ENCODE measurements around the gene ESX1. TPM values are rescaled to one million over a fixed set of nuclear protein-coding genes. Genes with fewer than 3 reads are reported as not detected.

The ESX1 gene
- total RNA-seq (not detected), total RNA-seq (0 reads per million in 2 donors)

GRCh38 chrX:104254442-104255115, at the start of gene ESX1:
Gene ESX1 (minus strand): TSS chrX:104254933. CDS start chrX:104254849, 84 bp downstream.
- no peaks in the 10 kb centered on the region for H3K9me3 ChIP-seq (ENCODE audit: control insufficient read depth, low read length, poor library complexity, severe bottlenecking)
- DNase-seq (no peak), ATAC-seq (no peak)
- Mint-ChIP-seq H3K4me3 (peak within 1 kb of the TSS; percentile 81), H3K4me1 (peaks cover 2% of the 10 kb centered on the region), H3K27me3 (peaks cover 24% of the 10 kb centered on the region), H3K27ac (no peak within 1 kb of the TSS), H3K36me3 (ENCODE audit: low read depth) (no peaks in the 10 kb centered on the region)

DNA sequence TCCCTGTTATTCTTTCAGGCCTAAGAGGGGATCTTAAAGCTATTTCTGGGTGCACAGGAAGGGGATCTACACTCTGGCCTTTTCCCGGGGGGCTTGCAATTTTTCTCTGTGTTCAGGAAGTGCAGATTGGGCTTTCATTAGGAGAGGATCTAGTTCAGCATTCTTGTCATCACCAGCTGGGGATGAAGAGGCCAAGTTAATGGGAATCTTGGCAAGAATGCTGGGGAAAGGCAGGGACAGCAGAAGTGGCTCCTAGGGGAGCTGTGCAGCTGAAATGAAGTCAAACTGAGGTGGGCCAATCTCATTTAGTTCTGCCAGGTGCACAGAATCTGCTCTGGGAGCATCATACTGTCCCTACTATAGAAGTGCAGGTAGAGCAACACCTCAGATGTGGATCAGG, 40.9 kb upstream of the ESX1 start:
- no peak overlapping the region for H3K27ac Mint-ChIP-seq
- DNase-seq = no peak
- ATAC-seq = no peak
- no peaks in the 10 kb centered on the region for H3K27me3 Mint-ChIP-seq
- H3K9me3 ChIP-seq (ENCODE audit: control insufficient read depth, low read length, poor library complexity, severe bottlenecking) = no peaks in the 10 kb centered on the region
- H3K36me3 Mint-ChIP-seq (ENCODE audit: low read depth) = no peaks in the 10 kb centered on the region
- H3K4me3 Mint-ChIP-seq = no peak overlapping the region
- H3K4me1 Mint-ChIP-seq = no peaks in the 10 kb centered on the region

DNA sequence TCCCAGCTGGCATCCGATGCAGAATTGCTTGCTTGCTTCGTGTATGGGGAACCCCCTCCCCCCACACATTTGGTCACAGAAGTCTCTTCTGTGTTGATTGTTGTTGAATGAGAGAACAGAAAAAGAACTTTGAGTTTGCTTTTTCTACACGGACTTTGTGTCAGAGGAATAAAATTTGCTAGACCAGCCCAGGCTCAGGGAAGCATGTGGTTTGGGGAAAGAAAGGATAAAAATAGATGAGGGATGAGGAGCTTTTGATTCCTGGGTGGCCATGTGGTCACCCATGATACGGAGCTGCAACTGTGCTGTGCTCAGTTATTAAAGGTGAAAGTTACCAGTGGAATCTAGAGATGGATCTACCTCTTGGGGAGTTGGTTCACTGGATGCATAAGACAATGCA, 34.2 kb upstream of the ESX1 start:
- no peak for DNase-seq
- ATAC-seq = no peak
- H3K9me3 ChIP-seq (ENCODE audit: control insufficient read depth, low read length, poor library complexity, severe bottlenecking) = no peaks in the 10 kb centered on the region
- no peak overlapping the region for H3K4me3 Mint-ChIP-seq
- no peak overlapping the region for H3K27ac Mint-ChIP-seq
- no peaks in the 10 kb centered on the region for H3K36me3 Mint-ChIP-seq (ENCODE audit: low read depth)
- H3K4me1 Mint-ChIP-seq = peaks cover 2% of the 10 kb centered on the region
- H3K27me3 Mint-ChIP-seq = peaks cover 15% of the 10 kb centered on the region

- ATAC-seq (no peak), DNase-seq (no peak)
- Mint-ChIP-seq H3K36me3 (ENCODE audit: low read depth) (no peaks in the 10 kb centered on the region), H3K27me3 (peaks cover 15% of the 10 kb centered on the region), H3K27ac (no peak overlapping the region), H3K4me3 (no peak overlapping the region), H3K4me1 (peaks cover 2% of the 10 kb centered on the region)
- H3K9me3 ChIP-seq (ENCODE audit: control insufficient read depth, low read length, poor library complexity, severe bottlenecking) = no peaks in the 10 kb centered on the region
Observed at GRCh38 chrX:104288269-104288668, 33.5 kb upstream of the ESX1 start.

DNA sequence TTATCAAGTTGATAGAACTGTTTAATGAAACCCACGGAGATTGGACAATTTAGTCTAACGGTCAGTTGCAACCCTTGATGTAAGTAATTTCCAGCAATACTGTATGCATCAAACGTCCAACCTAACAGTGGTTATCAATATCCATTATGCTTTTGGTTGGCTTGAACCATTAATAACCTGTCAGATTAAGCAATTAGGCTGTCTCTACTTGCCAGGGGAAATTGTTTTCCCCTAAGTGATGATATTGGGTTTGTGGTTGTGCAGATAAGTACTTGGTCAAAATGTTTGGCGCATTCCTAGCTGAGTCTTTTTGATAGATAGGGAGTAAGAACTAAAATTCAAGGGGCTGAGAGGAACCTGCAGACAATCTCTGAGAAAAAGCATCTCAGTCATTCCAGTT, 30.5 kb upstream of the ESX1 start:
- Mint-ChIP-seq H3K4me3 (no peak overlapping the region), H3K4me1 (peaks cover 4% of the 10 kb centered on the region), H3K36me3 (ENCODE audit: low read depth) (no peaks in the 10 kb centered on the region), H3K27me3 (peaks cover 21% of the 10 kb centered on the region), H3K27ac (no peak overlapping the region)
- H3K9me3 ChIP-seq (ENCODE audit: control insufficient read depth, low read length, poor library complexity, severe bottlenecking) = no peaks in the 10 kb centered on the region
- ATAC-seq (no peak), DNase-seq (no peak)

- Mint-ChIP-seq H3K4me3 (no peak overlapping the region), H3K4me1 (peaks cover 4% of the 10 kb centered on the region), H3K27me3 (peaks cover 21% of the 10 kb centered on the region), H3K27ac (no peak overlapping the region), H3K36me3 (ENCODE audit: low read depth) (no peaks in the 10 kb centered on the region)
- no peaks in the 10 kb centered on the region for H3K9me3 ChIP-seq (ENCODE audit: control insufficient read depth, low read length, poor library complexity, severe bottlenecking)
- no peak for ATAC-seq
- DNase-seq = no peak
Observed at GRCh38 chrX:104284507-104284906, 29.8 kb upstream of the ESX1 start.

DNA sequence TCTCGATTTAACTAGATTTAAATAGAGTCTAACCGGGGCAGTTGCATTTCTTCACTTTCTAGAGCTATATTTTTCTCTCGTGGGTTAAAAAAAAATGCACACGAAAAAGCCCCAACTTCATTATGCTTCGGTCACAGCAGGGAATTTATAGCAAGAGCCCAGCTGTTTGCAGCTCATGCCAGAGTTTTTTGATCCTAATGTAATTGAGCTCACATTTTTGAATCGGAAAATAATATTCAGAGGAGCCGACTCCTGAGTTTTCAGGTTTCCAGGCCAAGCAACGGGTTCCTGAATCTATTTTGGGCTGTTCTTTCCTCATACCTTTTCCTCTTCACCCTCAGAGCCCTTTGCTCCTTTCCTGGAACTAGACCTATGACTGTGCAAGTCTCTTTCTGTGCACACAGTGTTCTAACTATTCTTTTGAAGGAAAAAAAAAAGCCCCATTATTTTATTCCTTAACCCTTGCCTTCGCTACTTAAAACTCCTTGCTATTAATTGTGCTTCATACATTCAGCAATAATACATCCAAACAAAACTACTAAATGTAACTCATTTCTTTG, 27.5 kb upstream of the ESX1 start:
- DNase-seq (no peak), ATAC-seq (no peak)
- no peak overlapping the region for H3K4me3 Mint-ChIP-seq
- H3K27ac Mint-ChIP-seq = no peak overlapping the region
- no peaks in the 10 kb centered on the region for H3K36me3 Mint-ChIP-seq (ENCODE audit: low read depth)
- H3K4me1 Mint-ChIP-seq = peaks cover 4% of the 10 kb centered on the region
- no peaks in the 10 kb centered on the region for H3K9me3 ChIP-seq (ENCODE audit: control insufficient read depth, low read length, poor library complexity, severe bottlenecking)
- peaks cover 12% of the 10 kb centered on the region for H3K27me3 Mint-ChIP-seq

- peaks cover 6% of the 10 kb centered on the region for H3K27me3 Mint-ChIP-seq
- H3K27ac Mint-ChIP-seq = no peak overlapping the region
- no peak for ATAC-seq
- H3K36me3 Mint-ChIP-seq (ENCODE audit: low read depth) = no peaks in the 10 kb centered on the region
- no peaks in the 10 kb centered on the region for H3K9me3 ChIP-seq (ENCODE audit: control insufficient read depth, low read length, poor library complexity, severe bottlenecking)
- DNase-seq = no peak
- H3K4me1 Mint-ChIP-seq = peaks cover 4% of the 10 kb centered on the region
- no peak overlapping the region for H3K4me3 Mint-ChIP-seq
Observed at GRCh38 chrX:104281564-104281963, 26.8 kb upstream of the ESX1 start.

- peaks cover 2% of the 10 kb centered on the region for H3K4me1 Mint-ChIP-seq
Observed at GRCh38 chrX:104280609-104281008, 25.9 kb upstream of the ESX1 start.

GRCh38 chrX:104270916-104271512, 16.3 kb upstream of the ESX1 start:
- H3K4me1 Mint-ChIP-seq = peaks cover 7% of the 10 kb centered on the region

More at GRCh38 chrX:104280609-104281008, 25.9 kb upstream of the ESX1 start:
- peaks cover 6% of the 10 kb centered on the region for H3K27me3 Mint-ChIP-seq
- DNase-seq (no peak), ATAC-seq (no peak)
- no peaks in the 10 kb centered on the region for H3K36me3 Mint-ChIP-seq (ENCODE audit: low read depth)
- H3K4me3 Mint-ChIP-seq = no peak overlapping the region
- no peaks in the 10 kb centered on the region for H3K9me3 ChIP-seq (ENCODE audit: control insufficient read depth, low read length, poor library complexity, severe bottlenecking)
- H3K27ac Mint-ChIP-seq = no peak overlapping the region

GRCh38 chrX:104270212-104270611, 15.5 kb upstream of the ESX1 start:
- Mint-ChIP-seq H3K4me1 (peaks cover 7% of the 10 kb centered on the region), H3K4me3 (no peak overlapping the region), H3K36me3 (ENCODE audit: low read depth) (no peaks in the 10 kb centered on the region), H3K27ac (no peak overlapping the region), H3K27me3 (no peaks in the 10 kb centered on the region)
- no peak for DNase-seq
- ATAC-seq = no peak
- H3K9me3 ChIP-seq (ENCODE audit: control insufficient read depth, low read length, poor library complexity, severe bottlenecking) = no peaks in the 10 kb centered on the region

More at GRCh38 chrX:104270916-104271512, 16.3 kb upstream of the ESX1 start:
- no peaks in the 10 kb centered on the region for H3K9me3 ChIP-seq (ENCODE audit: control insufficient read depth, low read length, poor library complexity, severe bottlenecking)
- Mint-ChIP-seq H3K27ac (no peak overlapping the region), H3K27me3 (no peaks in the 10 kb centered on the region), H3K36me3 (ENCODE audit: low read depth) (no peaks in the 10 kb centered on the region), H3K4me3 (peak overlapping the region; percentile 41)
- DNase-seq = peak in 1 of 3 donors; percentile 4
- ATAC-seq = no peak

DNA sequence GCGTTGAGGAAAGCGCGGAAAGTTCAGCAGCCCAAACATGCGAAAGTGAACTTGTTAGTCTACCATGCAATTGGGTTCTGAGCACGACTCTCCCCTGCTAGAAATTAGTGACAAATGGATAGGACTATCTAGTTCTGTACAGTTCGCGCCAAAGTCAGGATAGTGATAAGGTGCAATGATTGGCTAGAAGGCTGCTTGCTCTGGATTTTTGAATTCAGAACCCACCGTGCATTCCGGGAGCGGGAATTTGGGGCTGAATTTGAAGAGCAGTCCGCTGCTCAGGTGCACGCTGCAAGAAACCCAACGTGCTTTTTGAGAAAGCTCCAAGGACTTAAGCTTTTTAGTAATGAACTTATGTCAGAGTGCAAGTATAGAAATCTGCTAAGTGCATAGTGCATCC, 732 bp upstream of the ESX1 start:
- Mint-ChIP-seq H3K4me1 (peaks cover 2% of the 10 kb centered on the region), H3K4me3 (no peak overlapping the region), H3K27ac (no peak overlapping the region), H3K36me3 (ENCODE audit: low read depth) (no peaks in the 10 kb centered on the region), H3K27me3 (peaks cover 24% of the 10 kb centered on the region)
- no peak for ATAC-seq
- H3K9me3 ChIP-seq (ENCODE audit: control insufficient read depth, low read length, poor library complexity, severe bottlenecking) = no peaks in the 10 kb centered on the region
- DNase-seq = no peak

DNA sequence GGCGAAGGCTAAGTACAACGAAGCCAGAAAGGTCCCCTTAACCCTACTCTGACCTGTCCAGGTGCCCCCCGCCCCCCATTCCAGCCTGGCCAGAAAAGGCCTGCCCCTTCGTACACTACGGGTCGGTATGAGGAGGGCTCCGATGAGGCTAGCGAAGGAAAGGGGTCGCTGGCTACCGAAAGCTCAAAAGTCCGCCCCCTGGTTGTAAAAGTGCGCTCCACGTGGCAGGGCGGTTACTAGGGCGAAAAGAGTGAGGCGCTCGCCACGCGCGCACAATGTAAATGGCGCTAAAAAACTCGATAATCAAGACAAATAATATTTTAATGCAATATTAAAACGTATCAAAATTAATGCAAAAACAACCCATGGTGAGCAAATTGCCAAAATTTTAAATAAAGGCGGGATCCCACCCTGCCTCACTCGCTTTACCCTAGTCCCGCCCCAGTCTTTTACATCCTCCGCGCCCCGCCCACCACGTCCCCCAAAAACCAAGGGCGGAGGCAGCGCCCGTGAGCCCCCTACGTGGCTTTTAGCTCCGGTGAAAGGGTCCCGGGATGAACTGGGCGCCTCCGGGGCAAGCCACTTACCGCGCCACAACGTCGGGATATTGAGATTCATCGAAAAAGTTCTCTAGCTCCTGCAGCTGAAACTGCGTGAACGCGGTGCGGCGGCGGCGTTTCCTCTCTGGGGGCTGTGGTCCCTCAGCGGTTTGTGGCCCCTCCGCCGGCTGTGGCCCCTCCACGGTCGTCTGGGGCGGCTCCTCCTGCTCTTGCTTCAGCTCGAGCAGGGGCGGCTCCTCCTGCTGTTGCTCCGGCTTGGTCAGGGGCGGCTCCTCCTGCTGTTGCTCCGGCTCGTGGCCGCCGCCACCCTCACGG, 929 bp downstream of the ESX1 start:
- H3K4me3 Mint-ChIP-seq = peak overlapping the region; percentile 81
- H3K9me3 ChIP-seq (ENCODE audit: control insufficient read depth, low read length, poor library complexity, severe bottlenecking) = no peaks in the 10 kb centered on the region
- H3K27ac Mint-ChIP-seq = no peak overlapping the region
- peaks cover 22% of the 10 kb centered on the region for H3K27me3 Mint-ChIP-seq
- DNase-seq = no peak
- peaks cover 2% of the 10 kb centered on the region for H3K4me1 Mint-ChIP-seq
- no peaks in the 10 kb centered on the region for H3K36me3 Mint-ChIP-seq (ENCODE audit: low read depth)
- ATAC-seq = no peak
